Activated gamma-delta T cell treated with Interleukin-2 at 50 U/mL for 16 hours (primary cell): Measurements from ENCODE around the gene PLB1.

Experiments
- DNase-seq: peaks from one replicate; pipeline ENCODE4 v3.0.0-alpha.2; 2020

Gene PLB1

GRCh38 chr2:28506112-28506910 is 10.5 kb downstream of the PLB1 start:
- DNase-seq, result no peak

GRCh38 chr2:28507796-28508764 is 12.2 kb downstream of the PLB1 start:
- peak; percentile 29 for DNase-seq

GRCh38 chr2:28509361-28509760 is 13.5 kb downstream of the PLB1 start:
- no peak for DNase-seq

GRCh38 chr2:28510184-28510583 is 14.3 kb downstream of the PLB1 start:
- no peak for DNase-seq

GRCh38 chr2:28511871-28512606 is 16.2 kb downstream of the PLB1 start:
- DNase-seq, result no peak

- DNase-seq, result no peak
These were observed 16.7 kb downstream of the PLB1 start for GRCh38 chr2:28512607-28512965.

- DNase-seq, result no peak
These were observed 17.2 kb downstream of the PLB1 start for GRCh38 chr2:28513097-28513496.

GRCh38 chr2:28515176-28515751 is 19.4 kb downstream of the PLB1 start:
- no peak for DNase-seq

GRCh38 chr2:28516430-28516829 is 20.6 kb downstream of the PLB1 start:
- DNase-seq, result no peak

- no peak for DNase-seq
These were observed 21.1 kb downstream of the PLB1 start for GRCh38 chr2:28516950-28517349.

GRCh38 chr2:28521663-28522062 is 25.8 kb downstream of the PLB1 start:
- no peak for DNase-seq

GRCh38 chr2:28522481-28522880 is 26.6 kb downstream of the PLB1 start:
- no peak for DNase-seq

GRCh38 chr2:28523902-28524301 is 28.0 kb downstream of the PLB1 start:
- DNase-seq, result no peak

- DNase-seq, result no peak
These were observed 29.6 kb downstream of the PLB1 start for GRCh38 chr2:28525481-28525880.

GRCh38 chr2:28526527-28527132 is 30.8 kb downstream of the PLB1 start:
- DNase-seq, result no peak

- DNase-seq, result no peak
These were observed 31.3 kb downstream of the PLB1 start for GRCh38 chr2:28527196-28527595.

- no peak for DNase-seq
These were observed 32.3 kb downstream of the PLB1 start for GRCh38 chr2:28528206-28528605.

GRCh38 chr2:28530782-28531181 is 34.9 kb downstream of the PLB1 start:
- DNase-seq, result no peak

GRCh38 chr2:28532399-28532798 is 36.5 kb downstream of the PLB1 start:
- DNase-seq, result no peak

GRCh38 chr2:28533044-28533680 is 37.3 kb downstream of the PLB1 start:
- no peak for DNase-seq

- DNase-seq, result no peak
These were observed 39.0 kb downstream of the PLB1 start for GRCh38 chr2:28534817-28535216.

GRCh38 chr2:28538134-28538533 is 42.3 kb downstream of the PLB1 start:
- DNase-seq, result no peak
